Posterior vena cava (tissue), 2 donors: ENCODE results near the gene FBXO27. TPM values are rescaled to one million over a fixed set of nuclear protein-coding genes. Genes with fewer than 3 reads are reported as not detected.

Experiments
- total RNA-seq, 2 donors: library from RNA; stranded (reverse); fragmentation: NEBNext Ultra II Directional; extraction: Animal tissue kit (Norgen Biotek cat#: 25700); gene quantifications; one replicate each; pipeline ENCODE4 v1.2.1, GENCODE V29; 2021
- donor health status: DM: yes; HTN: yes; CAD: no.
- donor health status: DM: yes; HTN: yes; CAD: no.

Gene FBXO27
- total RNA-seq, 2 donors from 2014 or later, result 8.5 to 10.0 TPM

Other genes starting within 250 kb of the FBXO27 start
- not detected for gene LGALS7B, start 243.3 kb downstream of the FBXO27 start, total RNA-seq
- gene LGALS4, start 219.6 kb downstream of the FBXO27 start, total RNA-seq, result under 1 TPM in 1 of 2 donors, not detected in 1; 0.86 TPM
- gene ECH1, start 200.8 kb downstream of the FBXO27 start, total RNA-seq, result 100 to 1,000 TPM; 100 to 158 TPM
- 100 to 1,000 TPM; 191 to 194 TPM for gene HNRNPL, start 182.6 kb downstream of the FBXO27 start, total RNA-seq
- 1 to 10 TPM; 5.8 to 6.1 TPM for gene RINL, start 154.3 kb downstream of the FBXO27 start, total RNA-seq
- 10 to 100 TPM; 41.7 to 48.1 TPM for gene SIRT2, start 132.9 kb downstream of the FBXO27 start, total RNA-seq
- gene NFKBIB, start 132.6 kb downstream of the FBXO27 start, total RNA-seq, result 10 to 100 TPM; 19.3 to 23.1 TPM
- under 1 TPM; 0.24 to 0.37 TPM for gene CCER2, start 120.4 kb downstream of the FBXO27 start, total RNA-seq
- gene SARS2, start 101.8 kb downstream of the FBXO27 start, total RNA-seq, result 1 to 10 TPM; 8.2 to 9.5 TPM
- gene MRPS12, start 101.6 kb downstream of the FBXO27 start, total RNA-seq, result 10 to 100 TPM; 17.8 to 21.4 TPM
- gene FBXO17, start 56.8 kb downstream of the FBXO27 start, total RNA-seq, result 10 to 100 TPM; 17.4 to 23.0 TPM
- not detected for gene ACP7, start 51.8 kb upstream of the FBXO27 start, total RNA-seq
- 10 to 100 TPM; 15.0 to 17.3 TPM for gene PAK4, start 93.2 kb upstream of the FBXO27 start, total RNA-seq
- gene NCCRP1, start 164.4 kb upstream of the FBXO27 start, total RNA-seq, result not detected
- gene SYCN, start 171.7 kb upstream of the FBXO27 start, total RNA-seq, result not detected
- gene IFNL3, start 212.5 kb upstream of the FBXO27 start, total RNA-seq, result not detected
- gene IFNL4, start 216.3 kb upstream of the FBXO27 start, total RNA-seq, result not detected
- gene IFNL2, start 235.8 kb upstream of the FBXO27 start, total RNA-seq, result not detected